Activated T-helper 1 cell treated with anti-CD3 and anti-CD28 coated beads, Interleukin-12 subunit alpha, Interleukin-12 subunit beta, Interleukin-2, Interleukin-4 antibody, amounts not matched to agents 30 ng/mL and 10 ng/mL and 1 ng/mL, durations not matched to agents 14 hours and 24 hours and 36 hours (primary cell): ENCODE measurements around the gene ZNF423. TPM values are rescaled to one million over a fixed set of nuclear protein-coding genes. Genes with fewer than 3 reads are reported as not detected.

Experiments
- DNase-seq: peaks from one replicate; pipeline ENCODE4 v3.0.0; 2021; ENCODE audit warnings: low spot score
- H3K27ac Mint-ChIP-seq: one replicate; pipeline ENCODE4 v1.8.0; 2021; ENCODE audit warnings: mild to moderate bottlenecking, mixed read lengths
- H3K27me3 Mint-ChIP-seq: one replicate; pipeline ENCODE4 v1.8.0; 2022; ENCODE audit warnings: mild to moderate bottlenecking, moderate library complexity, mixed read lengths; ENCODE audit not compliant: insufficient read depth
- H3K36me3 Mint-ChIP-seq: one replicate; pipeline ENCODE4 v1.8.0; 2021; ENCODE audit warnings: low read depth, mixed read lengths
- H3K4me1 Mint-ChIP-seq: one replicate; pipeline ENCODE4 v1.8.0; 2021; ENCODE audit warnings: low read depth, mixed read lengths
- H3K4me3 Mint-ChIP-seq: one replicate; pipeline ENCODE4 v1.8.0; 2021; ENCODE audit warnings: mild to moderate bottlenecking, moderate library complexity, mixed read lengths
- H3K9me3 Mint-ChIP-seq: one replicate; pipeline ENCODE4 v1.8.0; 2021; ENCODE audit warnings: mixed read lengths
- intact Hi-C: fragments of 100-400 bp; cut with micrococcal nuclease; formaldehyde crosslinking; loops from one replicate; pipeline ENCODE4 v1.15.1; 2024
- total RNA-seq: library from RNA; stranded (reverse); gene quantifications from 2 replicates; pipeline ENCODE4 v1.2.3, GENCODE V29; 2022

The ZNF423 gene
- total RNA-seq, 1 donor from 2014 or later = not detected

DNA sequence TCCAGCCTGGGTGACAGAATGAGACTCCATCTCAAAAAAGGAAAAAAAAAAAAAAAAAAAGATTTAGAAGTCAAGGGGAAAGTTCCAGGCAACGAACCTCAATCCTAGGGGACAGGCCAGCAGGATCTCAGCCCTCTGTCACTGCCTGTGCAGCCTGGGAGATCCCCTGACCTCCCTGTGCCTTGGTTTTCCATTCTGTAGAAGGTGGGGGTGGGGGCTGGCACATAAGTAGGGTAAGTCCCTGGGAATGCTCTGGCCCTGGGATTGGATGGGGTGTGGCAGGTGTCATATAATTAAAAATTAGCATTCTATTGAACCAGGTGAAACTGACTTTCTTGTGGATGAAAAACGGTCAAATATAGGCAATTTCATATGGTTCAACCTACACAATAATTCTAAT is 391.8 kb downstream of the ZNF423 start:
- Mint-ChIP-seq H3K9me3 (no peaks in the 10 kb centered on the region), H3K27ac (peak overlapping the region; percentile 64), H3K36me3 (no peaks in the 10 kb centered on the region), H3K4me3 (peak overlapping the region; percentile 15), H3K4me1 (peaks cover 30% of the 10 kb centered on the region), H3K27me3 (peaks cover 2% of the 10 kb centered on the region)
- intact Hi-C loops = no loop called here
- DNase-seq = no peak

DNA sequence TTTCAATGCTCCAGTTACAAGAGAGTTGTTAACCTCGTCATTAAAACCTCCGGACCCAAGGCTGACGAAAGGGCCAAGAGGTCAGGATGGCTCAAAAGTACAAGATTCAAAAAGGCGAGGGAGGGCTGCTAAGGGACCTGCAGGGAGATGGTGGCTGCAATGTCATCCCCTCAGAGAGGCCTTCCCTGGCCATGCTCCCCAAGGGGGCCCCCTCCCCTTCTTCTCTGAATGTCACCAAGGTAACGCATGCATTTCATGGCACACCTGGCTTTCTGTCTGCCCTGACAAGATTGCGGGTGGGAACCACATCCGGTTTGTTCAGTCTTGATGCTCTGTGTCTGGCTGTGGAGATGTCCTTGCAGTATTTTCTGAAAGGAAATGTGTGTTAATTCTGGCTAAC is 392.4 kb downstream of the ZNF423 start:
- intact Hi-C loops = no loop called here
- peak overlapping the region; percentile 15 for H3K4me3 Mint-ChIP-seq
- H3K9me3 Mint-ChIP-seq = no peaks in the 10 kb centered on the region
- peaks cover 2% of the 10 kb centered on the region for H3K27me3 Mint-ChIP-seq
- peaks cover 30% of the 10 kb centered on the region for H3K4me1 Mint-ChIP-seq
- no peaks in the 10 kb centered on the region for H3K36me3 Mint-ChIP-seq
- DNase-seq = peak; percentile 76
- H3K27ac Mint-ChIP-seq = peak overlapping the region; percentile 64

DNA sequence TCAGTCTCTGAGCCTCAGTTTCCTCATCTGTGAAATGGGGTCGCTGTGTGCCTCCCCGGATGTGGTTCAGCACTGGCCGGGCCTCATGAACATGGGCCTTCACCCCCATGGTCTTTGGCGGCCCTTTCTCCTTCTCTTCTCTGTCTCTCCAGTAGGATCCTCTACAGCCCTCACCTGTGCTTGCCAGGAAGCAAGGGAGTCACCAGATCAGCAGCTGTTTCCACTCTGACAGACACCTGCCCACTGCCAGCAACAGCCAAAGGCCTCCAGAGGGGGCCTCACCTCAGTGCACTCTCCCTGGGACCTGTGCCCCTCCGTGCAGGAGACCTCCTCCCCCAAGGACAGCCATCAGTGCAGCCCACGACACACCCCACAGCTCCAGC is 392.9 kb downstream of the ZNF423 start:
- H3K4me3 Mint-ChIP-seq = peak overlapping the region; percentile 23
- H3K36me3 Mint-ChIP-seq = no peaks in the 10 kb centered on the region
- intact Hi-C loops = no loop called here
- H3K27ac Mint-ChIP-seq = peak overlapping the region; percentile 31
- H3K4me1 Mint-ChIP-seq = peaks cover 30% of the 10 kb centered on the region
- no peak for DNase-seq
- peaks cover 2% of the 10 kb centered on the region for H3K27me3 Mint-ChIP-seq
- no peaks in the 10 kb centered on the region for H3K9me3 Mint-ChIP-seq

DNA sequence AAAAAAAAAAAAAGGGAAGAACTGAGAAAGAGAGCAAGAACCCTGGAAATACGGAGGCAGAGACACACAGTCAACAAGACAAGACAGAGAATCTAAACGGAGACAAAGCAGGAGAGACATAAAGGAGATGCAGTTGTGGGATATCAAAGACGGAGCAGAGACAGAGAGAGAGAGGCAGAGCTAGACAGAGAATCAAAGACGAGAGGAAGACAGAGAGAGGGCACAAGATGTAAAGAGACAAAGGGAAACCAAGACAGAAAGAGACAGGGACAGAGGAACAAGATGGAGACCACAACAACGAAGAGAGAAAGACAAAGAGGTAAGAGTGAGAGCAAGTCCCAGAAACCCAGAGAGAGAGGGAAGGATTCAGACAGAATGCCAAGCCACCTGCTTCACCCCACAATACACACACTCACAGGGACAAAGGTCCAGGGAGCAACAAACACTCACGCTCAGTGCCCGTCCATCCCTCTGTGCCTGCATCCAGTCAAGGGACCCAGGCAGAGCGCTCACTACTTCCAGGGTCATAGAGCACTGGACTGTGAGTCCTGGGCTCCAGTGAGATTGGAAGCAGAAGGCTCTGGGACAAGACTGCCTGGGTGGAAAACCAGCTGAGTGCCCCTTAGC is 393.4 kb downstream of the ZNF423 start:
- peak overlapping the region; percentile 10 for H3K27ac Mint-ChIP-seq

DNA sequence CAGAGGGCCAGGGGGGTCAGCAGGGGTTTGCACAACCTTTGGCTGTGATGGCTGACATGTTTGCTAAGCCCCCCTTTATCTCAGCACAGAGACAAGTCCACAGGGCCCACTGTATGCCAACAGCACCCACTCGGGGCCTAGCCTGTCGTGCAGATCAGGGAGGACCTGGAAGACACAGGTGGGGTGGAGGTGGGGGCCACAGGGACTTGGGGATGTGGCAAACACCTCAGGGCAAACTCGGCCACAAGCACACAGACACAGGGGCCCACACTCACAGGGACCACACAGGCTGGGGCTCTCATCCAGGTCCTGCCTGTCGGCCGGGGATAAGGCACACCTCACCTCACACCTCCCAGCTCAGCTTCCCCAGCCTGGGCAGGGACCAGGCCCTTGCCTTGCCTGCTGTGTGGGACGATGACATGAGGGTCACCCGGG is 394.4 kb downstream of the ZNF423 start:
- Mint-ChIP-seq H3K9me3 (no peaks in the 10 kb centered on the region), H3K36me3 (no peaks in the 10 kb centered on the region), H3K4me1 (peaks cover 30% of the 10 kb centered on the region), H3K4me3 (no peak overlapping the region), H3K27me3 (peaks cover 2% of the 10 kb centered on the region), H3K27ac (no peak overlapping the region)
- intact Hi-C loops = no loop called here
- no peak for DNase-seq

More for the DNA sequence above, 393.4 kb downstream of the ZNF423 start:
- H3K36me3 Mint-ChIP-seq = no peaks in the 10 kb centered on the region
- peaks cover 30% of the 10 kb centered on the region for H3K4me1 Mint-ChIP-seq
- no peak overlapping the region for H3K4me3 Mint-ChIP-seq
- intact Hi-C loops = no loop called here
- peaks cover 2% of the 10 kb centered on the region for H3K27me3 Mint-ChIP-seq
- H3K9me3 Mint-ChIP-seq = no peaks in the 10 kb centered on the region
- DNase-seq = no peak

DNA sequence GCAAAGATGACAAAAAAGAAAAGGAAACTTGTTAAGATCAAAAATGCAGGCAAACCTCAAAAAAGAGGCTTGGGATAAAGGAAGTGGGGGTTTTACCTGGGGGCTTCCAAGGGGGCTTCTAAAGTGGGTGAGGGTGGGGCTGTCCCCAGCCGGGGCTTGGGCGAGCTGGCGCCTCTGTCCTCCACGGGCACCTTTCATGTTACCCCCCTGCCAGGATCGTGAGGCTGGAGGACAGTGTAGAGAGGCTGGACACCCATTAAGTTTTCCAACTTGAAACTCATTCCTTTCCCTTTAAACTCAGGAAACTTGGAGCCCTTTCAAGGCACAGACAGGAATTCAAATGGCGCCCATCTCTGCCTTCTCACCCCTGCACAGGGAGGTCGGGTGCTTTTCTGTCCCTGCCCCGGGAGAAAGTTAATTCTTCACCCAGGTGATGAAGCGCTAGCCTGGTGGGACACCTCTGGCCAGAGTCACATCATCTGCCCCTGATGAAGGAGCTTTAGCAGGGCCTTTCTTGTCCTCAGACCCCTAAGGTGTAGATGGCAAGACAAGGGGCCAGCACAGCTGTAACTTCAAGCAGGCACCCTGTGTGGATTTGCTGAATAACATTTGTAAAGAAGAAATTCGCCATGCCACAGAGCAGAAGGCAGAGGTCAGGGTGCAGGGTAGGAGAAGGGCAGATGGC is 395.0 kb downstream of the ZNF423 start:
- no peaks in the 10 kb centered on the region for H3K36me3 Mint-ChIP-seq
- H3K27ac Mint-ChIP-seq = no peak overlapping the region
- H3K4me3 Mint-ChIP-seq = no peak overlapping the region
- H3K9me3 Mint-ChIP-seq = no peaks in the 10 kb centered on the region
- DNase-seq = no peak
- intact Hi-C loops = no loop called here
- H3K4me1 Mint-ChIP-seq = peaks cover 30% of the 10 kb centered on the region
- peaks cover 2% of the 10 kb centered on the region for H3K27me3 Mint-ChIP-seq

DNA sequence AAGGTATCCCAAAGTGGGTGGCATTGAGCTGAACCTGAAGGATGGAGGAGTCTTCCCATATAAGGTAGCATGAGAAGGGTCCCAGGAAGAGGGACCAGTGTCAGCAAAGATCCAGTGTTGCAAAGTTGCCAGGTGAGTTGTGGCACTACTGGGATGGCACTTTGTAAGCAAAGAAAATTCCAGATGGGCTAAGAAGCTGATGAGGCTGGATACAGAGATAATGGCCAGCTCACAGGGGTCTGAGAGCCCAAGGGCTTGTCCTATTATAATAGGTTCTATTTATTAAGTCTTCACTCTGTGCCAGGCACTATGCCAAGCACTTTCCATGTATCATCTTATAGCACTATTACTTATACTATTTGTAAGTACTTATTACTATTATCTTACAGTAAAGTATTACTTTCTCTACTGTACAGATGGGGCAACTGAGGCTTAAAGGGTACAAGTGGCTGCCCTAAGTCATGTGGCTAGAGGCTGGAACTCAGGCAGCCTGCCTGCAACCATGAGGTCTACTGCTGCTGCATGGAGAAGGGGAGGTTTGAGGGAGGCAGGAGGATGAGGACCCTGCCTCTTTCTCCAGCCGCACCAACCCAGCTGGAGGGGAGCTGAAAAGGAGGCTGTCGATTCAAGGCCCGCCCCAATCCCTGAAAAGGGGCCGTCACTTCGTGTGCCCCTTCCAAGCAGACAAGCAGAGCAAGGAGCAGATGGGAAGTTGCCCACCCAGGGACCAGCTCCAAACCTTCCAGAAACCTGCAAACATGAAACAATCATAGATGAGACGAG is 395.8 kb downstream of the ZNF423 start:
- H3K36me3 Mint-ChIP-seq = no peaks in the 10 kb centered on the region
- H3K27ac Mint-ChIP-seq = no peak overlapping the region
- H3K9me3 Mint-ChIP-seq = no peaks in the 10 kb centered on the region
- H3K4me3 Mint-ChIP-seq = no peak overlapping the region
- H3K27me3 Mint-ChIP-seq = peaks cover 2% of the 10 kb centered on the region
- H3K4me1 Mint-ChIP-seq = peaks cover 30% of the 10 kb centered on the region
- DNase-seq = no peak
- intact Hi-C loops = no loop called here

DNA sequence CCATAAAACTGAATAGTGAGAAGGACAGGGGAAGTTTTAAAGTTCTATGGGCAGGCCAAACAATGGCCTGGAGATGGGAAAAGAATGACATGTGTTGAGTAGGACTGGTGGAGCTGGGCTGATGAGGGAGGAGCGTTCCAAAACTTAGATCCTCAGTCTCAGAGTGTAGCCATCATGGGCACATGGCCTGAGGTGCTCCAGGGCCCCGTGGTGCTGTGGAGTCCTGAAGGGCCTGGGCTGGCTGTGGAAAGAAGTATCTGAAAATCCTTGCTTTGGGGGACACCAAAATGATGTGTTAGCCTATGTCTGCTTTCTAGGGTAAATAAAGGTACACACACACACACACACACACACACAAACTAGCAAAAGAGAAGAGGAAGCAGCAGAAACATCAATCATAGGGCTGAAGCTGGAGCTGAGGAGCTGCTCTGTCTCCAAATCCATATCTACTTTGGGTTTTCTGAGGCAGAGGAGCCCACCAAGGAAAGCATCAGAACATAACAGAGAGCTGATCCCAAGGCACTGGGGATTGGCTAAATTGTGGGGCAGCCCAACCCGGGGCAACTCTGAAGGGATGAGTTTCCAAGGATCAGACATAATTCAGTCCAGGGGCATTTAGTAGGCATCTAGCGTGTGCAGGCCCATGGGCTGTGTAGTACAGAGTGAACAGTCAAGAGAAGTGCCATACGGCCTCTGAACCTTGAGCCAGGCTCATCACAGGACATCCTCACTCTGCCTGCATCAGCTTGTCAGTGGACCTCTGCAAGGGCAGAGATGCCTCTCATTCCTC is 397.1 kb downstream of the ZNF423 start:
- no peak overlapping the region for H3K4me3 Mint-ChIP-seq
- no peaks in the 10 kb centered on the region for H3K9me3 Mint-ChIP-seq
- intact Hi-C loops = no loop called here
- H3K27ac Mint-ChIP-seq = no peak overlapping the region
- peaks cover 2% of the 10 kb centered on the region for H3K27me3 Mint-ChIP-seq
- no peaks in the 10 kb centered on the region for H3K36me3 Mint-ChIP-seq
- DNase-seq = no peak
- H3K4me1 Mint-ChIP-seq = peaks cover 21% of the 10 kb centered on the region

DNA sequence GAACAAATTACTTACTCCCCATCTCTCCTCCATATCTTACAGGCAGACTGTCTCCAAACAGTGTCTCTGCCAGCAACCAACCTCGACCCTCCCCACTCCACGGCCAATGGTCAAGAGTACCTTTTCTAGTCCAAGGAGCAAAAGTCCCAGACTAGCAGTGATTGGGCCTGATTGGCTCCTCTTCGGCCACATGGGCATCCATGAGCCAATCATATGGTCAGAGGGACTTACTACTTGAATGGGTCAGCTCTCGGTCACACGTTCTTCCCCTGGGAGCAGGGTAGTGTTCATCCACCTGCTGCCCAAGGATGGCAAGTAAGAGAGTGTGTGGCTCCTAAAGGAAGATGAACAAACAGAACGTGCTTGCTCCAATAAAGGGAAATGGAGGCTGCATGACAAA is 397.7 kb downstream of the ZNF423 start:
- no peaks in the 10 kb centered on the region for H3K36me3 Mint-ChIP-seq
- H3K27ac Mint-ChIP-seq = no peak overlapping the region
- no peaks in the 10 kb centered on the region for H3K9me3 Mint-ChIP-seq
- H3K4me3 Mint-ChIP-seq = no peak overlapping the region
- peaks cover 15% of the 10 kb centered on the region for H3K4me1 Mint-ChIP-seq
- H3K27me3 Mint-ChIP-seq = peaks cover 2% of the 10 kb centered on the region
- intact Hi-C loops = no loop called here
- DNase-seq = no peak

DNA sequence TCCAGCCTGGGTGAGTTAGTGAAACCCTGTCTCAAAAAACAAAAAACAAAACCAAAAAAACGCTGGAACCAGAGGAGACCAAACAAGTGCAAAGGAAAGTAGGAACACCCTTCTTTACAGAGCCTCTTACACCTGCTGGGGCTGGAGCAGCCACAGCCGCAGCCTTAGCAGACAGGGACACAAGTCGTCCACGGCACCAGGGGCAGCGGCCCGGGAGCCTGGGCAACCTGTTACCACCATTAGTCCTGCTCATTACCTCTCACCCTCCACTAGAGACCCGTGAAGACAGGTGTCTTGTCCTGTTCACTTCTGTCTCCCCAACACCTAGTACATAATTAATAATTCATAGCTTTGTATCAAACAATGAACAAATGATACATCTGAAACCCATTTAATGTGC is 398.7 kb downstream of the ZNF423 start:
- no peaks in the 10 kb centered on the region for H3K9me3 Mint-ChIP-seq
- peaks cover 4% of the 10 kb centered on the region for H3K4me1 Mint-ChIP-seq
- no peak overlapping the region for H3K4me3 Mint-ChIP-seq
- no peak overlapping the region for H3K27ac Mint-ChIP-seq
- no peaks in the 10 kb centered on the region for H3K36me3 Mint-ChIP-seq
- H3K27me3 Mint-ChIP-seq = peaks cover 6% of the 10 kb centered on the region
- no peak for DNase-seq
- intact Hi-C loops = no loop called here

DNA sequence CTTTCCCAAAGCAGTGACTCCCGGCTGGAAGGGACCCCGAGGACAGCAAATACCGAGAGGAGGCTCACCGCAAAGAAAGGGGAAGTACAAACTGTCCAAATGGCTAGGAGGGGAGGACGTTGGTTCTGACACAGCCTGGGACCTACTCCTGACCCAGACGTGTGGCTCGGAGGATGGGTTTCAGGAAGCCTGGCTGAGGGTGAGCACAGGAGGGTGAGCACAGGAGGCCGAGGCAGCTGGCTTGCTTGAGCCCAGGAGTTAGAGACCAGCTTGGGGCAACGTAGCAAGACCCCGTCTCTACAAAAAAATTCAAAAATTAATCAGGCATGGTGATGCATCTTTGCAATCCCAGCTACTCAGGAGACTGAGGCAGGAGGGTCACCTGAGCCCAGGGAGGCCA is 399.1 kb downstream of the ZNF423 start:
- Mint-ChIP-seq H3K4me3 (no peak overlapping the region), H3K27ac (no peak overlapping the region), H3K9me3 (no peaks in the 10 kb centered on the region), H3K36me3 (no peaks in the 10 kb centered on the region), H3K4me1 (no peaks in the 10 kb centered on the region), H3K27me3 (peaks cover 7% of the 10 kb centered on the region)
- no peak for DNase-seq
- intact Hi-C loops = no loop called here

DNA sequence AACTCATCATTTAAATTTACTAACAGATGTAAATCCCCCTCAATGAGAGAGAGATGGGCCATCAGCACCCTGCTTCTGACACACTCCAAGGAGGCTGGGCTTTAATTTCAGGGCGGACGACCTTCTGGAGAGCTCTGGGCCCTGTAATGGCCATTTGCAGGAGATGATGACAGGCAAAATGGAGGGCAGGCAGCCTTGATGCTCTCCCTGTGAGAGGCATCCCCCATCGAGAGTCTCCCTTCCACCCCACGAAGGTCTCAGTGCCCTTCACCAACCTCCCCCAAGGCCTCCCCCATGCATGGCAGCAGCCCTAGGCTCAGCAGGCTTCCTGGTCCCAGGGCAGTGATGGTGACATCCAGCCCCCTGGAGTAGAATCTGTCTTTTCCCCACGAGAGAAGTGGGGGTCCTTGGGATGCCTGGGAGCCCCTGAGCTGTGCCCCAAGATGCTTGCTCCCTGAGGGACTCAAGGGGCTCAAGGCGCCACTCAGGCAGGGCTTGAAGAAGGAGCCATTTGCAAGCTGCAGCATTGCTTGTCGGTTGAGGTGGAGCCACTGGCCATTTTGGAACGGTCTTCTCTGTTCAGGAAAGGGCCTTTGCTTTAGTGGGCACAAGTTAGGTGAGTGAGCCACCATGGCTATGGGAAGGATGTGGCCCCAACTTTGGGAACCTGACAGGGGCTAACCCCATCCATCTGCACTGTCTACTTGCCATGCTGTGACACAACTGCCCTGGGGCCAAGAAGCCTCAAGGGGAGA is 399.7 kb downstream of the ZNF423 start:
- no peaks in the 10 kb centered on the region for H3K9me3 Mint-ChIP-seq
- H3K36me3 Mint-ChIP-seq = no peaks in the 10 kb centered on the region
- no peak overlapping the region for H3K27ac Mint-ChIP-seq
- intact Hi-C loops = no loop called here
- DNase-seq = no peak
- H3K4me3 Mint-ChIP-seq = no peak overlapping the region
- H3K27me3 Mint-ChIP-seq = peaks cover 7% of the 10 kb centered on the region
- no peaks in the 10 kb centered on the region for H3K4me1 Mint-ChIP-seq
